Measurements from ENCODE around the gene IGSF9. TPM values are rescaled to one million over a fixed set of nuclear protein-coding genes. Genes with fewer than 3 reads are reported as not detected.

The IGSF9 gene
- total and polyA plus RNA-seq, 2 of the 4 experiments (the other 2 are of a cell fraction) = 0.05 TPM; not detected in 1

GRCh38 chr1:159959451-159959850, 14.0 kb upstream of the IGSF9 start:
- H2BK20ac ChIP-seq (ENCODE audit: low read depth, low read length) = no peak overlapping the region
- no peak overlapping the region for H4K5ac ChIP-seq (ENCODE audit: low read depth, low read length)
- H3K14ac ChIP-seq (replicated peaks; ENCODE audit: low read depth, low read length) = no peak overlapping the region
- H3K4me1 ChIP-seq (ENCODE audit: control insufficient read depth, insufficient read depth, low read length) = peaks cover 2% of the 10 kb centered on the region; the same call in 1 of the 2 replicates
- peaks cover 1% of the 10 kb centered on the region for H3K27me3 ChIP-seq (ENCODE audit: control insufficient read depth, insufficient read depth, low read length)
- 20% methylated on average over 1 of the region's 4 CpGs; no CpG with 5 or more reads in 1 of the 2 experiments for WGBS, 2 experiments (ENCODE audit: extremely low coverage in 2 of 2, insufficient read length in 1 of 2)
- H3K27ac ChIP-seq (ENCODE audit: insufficient read depth, low read length) = no peak overlapping the region
- H2AK5ac ChIP-seq (ENCODE audit: low read depth, low read length) = no peak overlapping the region
- no peak for ATAC-seq (ENCODE audit: low read depth)
- H3K9me3 ChIP-seq (ENCODE audit: control insufficient read depth, insufficient read depth, low read length) = no peaks in the 10 kb centered on the region
- H3K56ac ChIP-seq (ENCODE audit: extremely low read depth, insufficient read depth, low read length) = no peak overlapping the region
- H3K4me3 ChIP-seq (ENCODE audit: insufficient read depth, low read depth, low read length) = no peak overlapping the region
- no peak for DNase-seq
- TF ChIP-seq SMC3 (IDR thresholded peaks at IDR 0.05; ENCODE audit: low read depth, low read length) = no peak
- TF ChIP-seq POLR2A (IDR thresholded peaks at IDR 0.05; ENCODE audit: low read depth, low read length) = no peak
- no peak for TF ChIP-seq MAZ (IDR thresholded peaks at IDR 0.05; ENCODE audit: borderline replicate concordance, low read depth, low read length)
- no peak for TF ChIP-seq MAFK (IDR thresholded peaks at IDR 0.05; ENCODE audit: low read depth, low read length)
- no peak for TF ChIP-seq CHD1 (IDR thresholded peaks at IDR 0.05; ENCODE audit: low read depth, low read length)
- no peak for TF ChIP-seq CEBPB (IDR thresholded peaks at IDR 0.05; ENCODE audit: low read depth, low read length)
- H3K9ac ChIP-seq (ENCODE audit: low read depth, low read length) = no peak overlapping the region
- BruUV-seq (replicated peaks) = no TSS peak
- no peak overlapping the region for H2AK9ac ChIP-seq (replicated peaks; ENCODE audit: low read depth, low read length, poor library complexity)
- H4K91ac ChIP-seq (ENCODE audit: insufficient read depth, low read depth, low read length) = no peak overlapping the region
- H3K79me1 ChIP-seq (ENCODE audit: low read depth in 1 of 2, low read length in 2 of 2) = no peaks in the 10 kb centered on the region
- ChIA-PET CTCF (interaction anchor here (1.0 kb wide), 1 partner anchor 14 kb away, joined by 3 read pairs; no protein-coding TSS in a partner anchor), POLR2A (ENCODE audit: unreplicated experiment) (no interaction called here)
- H3K4me2 ChIP-seq (ENCODE audit: low read depth, low read length) = no peak overlapping the region
- in situ Hi-C loops (cut with MboI; ENCODE audit: low sequenced_read_pairs) (no loop called here), dilution Hi-C loops (cut with HindIII; ENCODE audit: low sequenced_read_pairs, unreplicated experiment) (no loop called here), intact Hi-C loops (cut with micrococcal nuclease) (no loop called here)
- no peak overlapping the region for H3K23ac ChIP-seq (ENCODE audit: low read depth, low read length)
- no peak overlapping the region for H4K8ac ChIP-seq (ENCODE audit: low read depth in 2 of 2, low read length in 2 of 2)
- H3K9me1 ChIP-seq (ENCODE audit: insufficient read depth, low read length) = no peaks in the 10 kb centered on the region
- H2BK15ac ChIP-seq (ENCODE audit: low read depth, low read length) = no peak overlapping the region
- no peak overlapping the region for H3K18ac ChIP-seq (ENCODE audit: low read depth, low read length)
- H2BK120ac ChIP-seq (ENCODE audit: low read depth, low read length) = no peak overlapping the region
- no peaks in the 10 kb centered on the region for H4K20me1 ChIP-seq (ENCODE audit: insufficient read depth, low read length)
- H2BK5ac ChIP-seq (ENCODE audit: low read depth, low read length, poor library complexity, severe bottlenecking) = no peak overlapping the region
- H3K36me3 ChIP-seq (ENCODE audit: control insufficient read depth, insufficient read depth, low read length) = no peaks in the 10 kb centered on the region
- H2AFZ ChIP-seq (replicated peaks; ENCODE audit: low read length, poor library complexity) = no peak overlapping the region
- no peak overlapping the region for H3K4ac ChIP-seq (ENCODE audit: low read depth, low read length)

Data from IMR-90 (cell line).